ENCODE measurements around the gene TBCK. TPM values are rescaled to one million over a fixed set of nuclear protein-coding genes. Genes with fewer than 3 reads are reported as not detected.

Gene TBCK
- total and polyA plus RNA-seq, 4 donors = 4.9 to 25.5 (median 15.8) TPM

DNA sequence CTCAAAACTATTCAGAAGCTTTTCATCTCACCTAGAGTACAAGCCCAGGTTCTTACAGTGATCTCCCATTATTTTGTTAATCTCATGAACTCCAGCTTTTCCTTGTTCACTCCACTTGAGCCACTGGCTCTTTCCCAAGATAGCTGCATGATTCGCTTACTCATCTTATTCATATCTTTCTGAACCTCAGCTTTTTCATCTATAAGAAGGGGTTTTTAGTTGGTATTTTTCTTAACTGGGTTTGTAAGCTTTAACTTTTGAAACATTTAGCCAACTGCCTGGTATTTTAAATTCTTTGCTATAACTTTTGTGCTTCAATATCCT lies 28.6 kb upstream of the TBCK start:
- H3K27me3 ChIP-seq (ENCODE audit: control insufficient read depth in 4 of 4, insufficient read depth in 4 of 4, low read length in 3 of 4) = no peaks in the 10 kb centered on the region
- H3K9ac ChIP-seq (ENCODE audit: low read depth in 1 of 2, low read length in 2 of 2) = no peak overlapping the region
- 89% methylated on average over 1 of the region's 1 CpG for WGBS
- no peaks in the 10 kb centered on the region for H3K4me1 ChIP-seq (ENCODE audit: control insufficient read depth in 4 of 4, insufficient read depth in 4 of 4, low read length in 3 of 4)
- DNase-seq (ENCODE audit: low spot score) = no peak
- peaks cover 0 to 14% (median 11%) of the 10 kb centered on the region in 4 donors for H3K36me3 ChIP-seq (ENCODE audit: control insufficient read depth in 4 of 4, insufficient read depth in 3 of 4, low read depth in 1 of 4, low read length in 3 of 4)
- H3K9me3 ChIP-seq (ENCODE audit: control insufficient read depth in 4 of 4, low read length in 3 of 4) = no peaks in the 10 kb centered on the region
- TF ChIP-seq HNF4A (conservative IDR thresholded peaks at IDR 0.05) (no peak), EGR1 (IDR thresholded peaks at IDR 0.05; ENCODE audit: low read depth in 2 of 2) (no peak), FOXA2 (IDR thresholded peaks at IDR 0.05) (no peak), JUND (IDR thresholded peaks at IDR 0.05) (no peak), RXRA (IDR thresholded peaks at IDR 0.05) (no peak)
- TF ChIP-seq, protein P1, sequence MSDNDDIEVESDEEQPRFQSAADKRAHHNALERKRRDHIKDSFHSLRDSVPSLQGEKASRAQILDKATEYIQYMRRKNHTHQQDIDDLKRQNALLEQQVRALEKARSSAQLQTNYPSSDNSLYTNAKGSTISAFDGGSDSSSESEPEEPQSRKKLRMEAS (IDR thresholded peaks at IDR 0.05) = no peak
- H3K27ac ChIP-seq (ENCODE audit: low read depth in 1 of 2, low read length in 2 of 2) = no peak overlapping the region
- H3K4me3 ChIP-seq (ENCODE audit: low read depth in 1 of 3, low read length in 3 of 3) = no peak overlapping the region

DNA sequence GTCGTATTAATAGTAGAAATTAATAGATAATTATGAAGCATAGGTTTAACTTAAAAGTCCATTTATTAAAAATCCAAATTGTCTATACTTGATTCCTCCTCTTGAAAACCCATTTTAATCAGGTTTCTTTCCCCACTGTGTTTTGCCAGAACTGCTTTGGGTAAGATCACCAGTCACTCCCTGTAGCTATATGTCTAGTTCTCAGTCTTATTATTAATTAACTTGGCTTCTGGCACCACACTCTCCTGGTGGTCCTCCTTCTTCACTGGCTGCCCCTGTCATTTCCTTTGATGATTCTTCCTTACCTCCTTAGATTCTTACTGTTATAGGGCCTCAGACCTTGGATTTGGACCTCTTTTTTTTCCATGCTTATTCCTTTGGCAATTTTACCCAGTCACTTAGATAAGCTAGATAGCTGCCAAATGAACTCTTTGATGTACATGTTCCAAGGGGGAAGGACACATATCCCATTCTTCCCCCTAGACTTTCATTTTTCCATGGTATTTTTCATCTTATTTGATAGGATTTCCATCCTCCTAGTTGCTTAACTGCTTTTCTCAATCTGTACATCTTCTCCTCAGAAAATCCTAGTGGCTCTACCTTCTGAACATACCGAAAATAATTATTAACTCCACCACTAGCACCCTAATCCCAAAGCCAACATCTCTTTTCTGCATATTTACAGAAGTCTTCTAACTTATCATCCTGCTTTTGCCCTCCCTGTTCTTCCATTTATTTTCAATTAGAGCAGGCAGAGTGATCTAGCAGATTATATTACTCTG lies 28.0 kb upstream of the TBCK start:
- Histone ChIP-seq H3K4me3 (ENCODE audit: low read depth in 1 of 3, low read length in 3 of 3) (no peak overlapping the region), H3K27ac (ENCODE audit: low read depth in 1 of 2, low read length in 2 of 2) (no peak overlapping the region), H3K9ac (ENCODE audit: low read depth in 1 of 2, low read length in 2 of 2) (no peak overlapping the region), H3K4me1 (ENCODE audit: control insufficient read depth in 4 of 4, insufficient read depth in 4 of 4, low read length in 3 of 4) (no peaks in the 10 kb centered on the region), H3K9me3 (ENCODE audit: control insufficient read depth in 4 of 4, low read length in 3 of 4) (no peaks in the 10 kb centered on the region), H3K27me3 (ENCODE audit: control insufficient read depth in 4 of 4, insufficient read depth in 4 of 4, low read length in 3 of 4) (no peaks in the 10 kb centered on the region), H3K36me3 (ENCODE audit: control insufficient read depth in 4 of 4, insufficient read depth in 3 of 4, low read depth in 1 of 4, low read length in 3 of 4) (peaks cover 0 to 16% (median 13%) of the 10 kb centered on the region in 4 donors)
- no peak for DNase-seq (ENCODE audit: low spot score)
- TF ChIP-seq GABPA (IDR thresholded peaks at IDR 0.05 in 1 of 2, conservative IDR thresholded peaks at IDR 0.05 in 1 of 2) = no peak
- WGBS = 92% methylated on average over 2 of the region's 2 CpGs

DNA sequence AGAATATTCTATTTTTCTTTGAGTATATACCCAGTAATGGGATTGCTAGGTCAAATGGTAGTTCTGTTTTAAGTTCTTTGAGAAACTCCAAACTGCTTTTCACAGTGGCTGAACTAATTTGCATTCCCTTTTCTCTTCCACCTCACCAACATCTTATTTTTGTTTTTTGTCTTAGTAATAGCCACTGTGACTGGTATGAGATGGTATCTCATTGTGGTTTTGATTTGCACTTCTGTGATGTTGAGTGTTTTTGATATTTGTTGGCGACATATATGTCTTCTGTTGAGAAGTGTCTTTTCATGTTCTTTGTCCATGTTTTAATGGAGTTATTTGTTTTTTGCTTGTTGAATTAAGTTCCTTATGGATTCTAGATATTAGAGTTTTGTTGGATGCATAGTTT lies 24.8 kb upstream of the TBCK start:
- H3K9me3 ChIP-seq (ENCODE audit: control insufficient read depth in 4 of 4, low read length in 3 of 4) = no peaks in the 10 kb centered on the region
- H3K4me3 ChIP-seq (ENCODE audit: low read depth in 1 of 3, low read length in 3 of 3) = no peak overlapping the region
- 96% methylated on average over 1 of the region's 1 CpG for WGBS
- H3K9ac ChIP-seq (ENCODE audit: low read depth in 1 of 2, low read length in 2 of 2) = no peak overlapping the region
- no peaks in the 10 kb centered on the region for H3K4me1 ChIP-seq (ENCODE audit: control insufficient read depth in 4 of 4, insufficient read depth in 4 of 4, low read length in 3 of 4)
- DNase-seq (ENCODE audit: low spot score) = no peak
- no peaks in the 10 kb centered on the region for H3K27me3 ChIP-seq (ENCODE audit: control insufficient read depth in 4 of 4, insufficient read depth in 4 of 4, low read length in 3 of 4)
- TF ChIP-seq RXRA (IDR thresholded peaks at IDR 0.05) = no peak
- TF ChIP-seq, protein P1 (IDR thresholded peaks at IDR 0.05) = no peak
- no peak for TF ChIP-seq HNF4G (IDR thresholded peaks at IDR 0.05)
- TF ChIP-seq GABPA (IDR thresholded peaks at IDR 0.05 in 1 of 2, conservative IDR thresholded peaks at IDR 0.05 in 1 of 2) = no peak
- no peak for TF ChIP-seq TAF1 (conservative IDR thresholded peaks at IDR 0.05)
- no peak for TF ChIP-seq FOXA1 (IDR thresholded peaks at IDR 0.05)
- TF ChIP-seq, protein P2, sequence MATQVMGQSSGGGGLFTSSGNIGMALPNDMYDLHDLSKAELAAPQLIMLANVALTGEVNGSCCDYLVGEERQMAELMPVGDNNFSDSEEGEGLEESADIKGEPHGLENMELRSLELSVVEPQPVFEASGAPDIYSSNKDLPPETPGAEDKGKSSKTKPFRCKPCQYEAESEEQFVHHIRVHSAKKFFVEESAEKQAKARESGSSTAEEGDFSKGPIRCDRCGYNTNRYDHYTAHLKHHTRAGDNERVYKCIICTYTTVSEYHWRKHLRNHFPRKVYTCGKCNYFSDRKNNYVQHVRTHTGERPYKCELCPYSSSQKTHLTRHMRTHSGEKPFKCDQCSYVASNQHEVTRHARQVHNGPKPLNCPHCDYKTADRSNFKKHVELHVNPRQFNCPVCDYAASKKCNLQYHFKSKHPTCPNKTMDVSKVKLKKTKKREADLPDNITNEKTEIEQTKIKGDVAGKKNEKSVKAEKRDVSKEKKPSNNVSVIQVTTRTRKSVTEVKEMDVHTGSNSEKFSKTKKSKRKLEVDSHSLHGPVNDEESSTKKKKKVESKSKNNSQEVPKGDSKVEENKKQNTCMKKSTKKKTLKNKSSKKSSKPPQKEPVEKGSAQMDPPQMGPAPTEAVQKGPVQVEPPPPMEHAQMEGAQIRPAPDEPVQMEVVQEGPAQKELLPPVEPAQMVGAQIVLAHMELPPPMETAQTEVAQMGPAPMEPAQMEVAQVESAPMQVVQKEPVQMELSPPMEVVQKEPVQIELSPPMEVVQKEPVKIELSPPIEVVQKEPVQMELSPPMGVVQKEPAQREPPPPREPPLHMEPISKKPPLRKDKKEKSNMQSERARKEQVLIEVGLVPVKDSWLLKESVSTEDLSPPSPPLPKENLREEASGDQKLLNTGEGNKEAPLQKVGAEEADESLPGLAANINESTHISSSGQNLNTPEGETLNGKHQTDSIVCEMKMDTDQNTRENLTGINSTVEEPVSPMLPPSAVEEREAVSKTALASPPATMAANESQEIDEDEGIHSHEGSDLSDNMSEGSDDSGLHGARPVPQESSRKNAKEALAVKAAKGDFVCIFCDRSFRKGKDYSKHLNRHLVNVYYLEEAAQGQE (IDR thresholded peaks at IDR 0.05) = no peak
- TF ChIP-seq, protein P3, sequence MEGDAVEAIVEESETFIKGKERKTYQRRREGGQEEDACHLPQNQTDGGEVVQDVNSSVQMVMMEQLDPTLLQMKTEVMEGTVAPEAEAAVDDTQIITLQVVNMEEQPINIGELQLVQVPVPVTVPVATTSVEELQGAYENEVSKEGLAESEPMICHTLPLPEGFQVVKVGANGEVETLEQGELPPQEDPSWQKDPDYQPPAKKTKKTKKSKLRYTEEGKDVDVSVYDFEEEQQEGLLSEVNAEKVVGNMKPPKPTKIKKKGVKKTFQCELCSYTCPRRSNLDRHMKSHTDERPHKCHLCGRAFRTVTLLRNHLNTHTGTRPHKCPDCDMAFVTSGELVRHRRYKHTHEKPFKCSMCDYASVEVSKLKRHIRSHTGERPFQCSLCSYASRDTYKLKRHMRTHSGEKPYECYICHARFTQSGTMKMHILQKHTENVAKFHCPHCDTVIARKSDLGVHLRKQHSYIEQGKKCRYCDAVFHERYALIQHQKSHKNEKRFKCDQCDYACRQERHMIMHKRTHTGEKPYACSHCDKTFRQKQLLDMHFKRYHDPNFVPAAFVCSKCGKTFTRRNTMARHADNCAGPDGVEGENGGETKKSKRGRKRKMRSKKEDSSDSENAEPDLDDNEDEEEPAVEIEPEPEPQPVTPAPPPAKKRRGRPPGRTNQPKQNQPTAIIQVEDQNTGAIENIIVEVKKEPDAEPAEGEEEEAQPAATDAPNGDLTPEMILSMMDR (IDR thresholded peaks at IDR 0.05; ENCODE audit: low read depth, low read length, missing input control) = no peak
- TF ChIP-seq SP1 (IDR thresholded peaks at IDR 0.05) = no peak
- no peak for TF ChIP-seq EGR1 (IDR thresholded peaks at IDR 0.05; ENCODE audit: low read depth in 2 of 2)
- TF ChIP-seq YY1 (IDR thresholded peaks at IDR 0.05) = no peak
- H3K27ac ChIP-seq (ENCODE audit: low read depth in 1 of 2, low read length in 2 of 2) = no peak overlapping the region
- peaks cover 9 to 32% (median 21%) of the 10 kb centered on the region in 4 donors for H3K36me3 ChIP-seq (ENCODE audit: control insufficient read depth in 4 of 4, insufficient read depth in 3 of 4, low read depth in 1 of 4, low read length in 3 of 4)

Measured in liver (tissue), 9 donors.